ENCODE results near the gene CCDC194. TPM values are rescaled to one million over a fixed set of nuclear protein-coding genes. Genes with fewer than 3 reads are reported as not detected.

Gene CCDC194
- total RNA-seq, 4 donors from 2014 or later, result not detected

DNA sequence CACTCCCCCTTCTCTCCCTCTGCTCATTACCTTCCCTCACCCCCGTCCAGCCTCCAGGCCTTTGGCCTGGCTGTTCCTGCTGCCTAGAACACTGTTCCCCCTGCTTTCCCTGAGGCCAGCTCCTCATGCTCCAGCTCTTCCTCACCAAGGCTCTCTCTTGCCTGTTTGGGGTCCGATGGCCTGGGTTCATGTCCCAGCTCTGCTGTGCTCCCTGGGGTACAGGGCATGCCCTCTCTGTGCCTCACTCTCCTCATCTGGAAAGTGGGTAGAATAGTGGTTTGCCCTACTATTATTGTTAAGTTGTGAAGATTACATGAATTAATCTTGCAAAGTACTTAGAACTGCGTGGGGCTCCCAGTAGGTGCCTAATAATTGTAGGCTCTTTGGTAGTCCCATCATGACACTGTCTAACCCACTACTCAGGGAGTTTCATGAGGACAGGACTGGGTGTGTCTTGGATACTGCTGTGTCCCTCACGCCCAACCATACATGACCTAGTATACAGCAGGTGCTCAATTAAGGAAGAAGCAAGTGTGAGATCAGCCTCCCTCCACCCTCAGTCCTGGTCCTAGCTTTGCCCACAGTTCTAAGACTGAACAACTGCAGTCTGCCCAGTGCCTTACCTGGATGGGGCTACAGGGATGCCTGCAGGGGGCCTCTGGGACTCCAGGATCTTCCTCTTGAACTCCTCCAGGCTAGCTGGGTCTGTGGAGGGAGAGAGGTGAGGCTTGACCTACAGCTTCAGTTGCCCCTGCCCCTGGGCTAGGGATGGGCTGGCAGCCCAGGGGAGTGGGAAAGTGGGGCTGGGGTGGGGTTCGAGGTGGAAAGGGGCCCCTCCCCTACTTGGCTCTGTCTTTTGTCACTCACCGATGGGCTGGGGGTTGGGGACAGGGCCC is 33.8 kb downstream of the CCDC194 start:
- 71 to 80% methylated on average over 6 of the region's 6 CpGs for WGBS, 2 donors
- no peak overlapping the region for H3K4me3 ChIP-seq (ENCODE audit: low read depth, poor library complexity, severe bottlenecking)
- no peak for TF ChIP-seq CTCF (IDR thresholded peaks at IDR 0.05)
- TF ChIP-seq POLR2A (IDR thresholded peaks at IDR 0.05), result no peak
- no peak for DNase-seq (ENCODE audit: low spot score in 2 of 2)
- intact Hi-C loops (cut with DNase I; ENCODE audit: low total_unique reads), result no loop called here

- intact Hi-C loops (cut with DNase I; ENCODE audit: low total_unique reads), result no loop called here
- peak in 1 of 2 donors; percentile 47 for DNase-seq (ENCODE audit: low spot score in 2 of 2)
- TF ChIP-seq POLR2A (IDR thresholded peaks at IDR 0.05) (no peak), CTCF (IDR thresholded peaks at IDR 0.05) (no peak)
- WGBS, 2 donors, result 53 to 69% methylated on average over 5 to 7 of the region's 7 CpGs
- H3K4me3 ChIP-seq (ENCODE audit: low read depth, poor library complexity, severe bottlenecking), result no peak overlapping the region
These were observed 35.6 kb downstream of the CCDC194 start for GRCh38 chr19:17358395-17358794.

DNA sequence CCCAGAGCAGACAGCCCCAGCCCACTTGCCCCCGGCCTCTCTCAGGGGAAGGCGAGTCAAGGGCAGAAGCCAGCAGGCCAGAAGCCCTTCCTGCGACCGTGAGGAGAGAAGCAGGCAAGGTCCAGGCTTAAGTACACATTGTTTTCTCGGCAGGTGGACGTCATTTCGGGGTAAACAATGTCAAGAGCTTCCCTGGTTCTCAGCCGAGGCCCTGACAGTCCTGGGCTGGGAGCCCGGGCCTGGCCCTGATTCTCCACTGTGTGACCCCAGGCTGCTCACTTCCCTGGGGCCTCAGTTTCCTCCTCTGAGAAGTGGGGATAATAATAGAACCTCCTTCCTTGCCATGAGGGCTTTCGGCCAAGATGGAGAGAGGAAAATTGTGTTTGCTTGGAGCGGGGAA is 36.3 kb downstream of the CCDC194 start:
- 85 to 88% methylated on average over 11 of the region's 11 CpGs for WGBS, 2 donors
- H3K4me3 ChIP-seq (ENCODE audit: low read depth, poor library complexity, severe bottlenecking), result no peak overlapping the region
- intact Hi-C loops (cut with DNase I; ENCODE audit: low total_unique reads), result no loop called here
- DNase-seq (ENCODE audit: low spot score in 2 of 2), result no peak
- TF ChIP-seq POLR2A (IDR thresholded peaks at IDR 0.05) (no peak), CTCF (IDR thresholded peaks at IDR 0.05) (no peak)

- no peak for DNase-seq (ENCODE audit: low spot score in 2 of 2)
- no peak for TF ChIP-seq POLR2A (IDR thresholded peaks at IDR 0.05)
- TF ChIP-seq CTCF (IDR thresholded peaks at IDR 0.05), result no peak
- H3K4me3 ChIP-seq (ENCODE audit: low read depth, poor library complexity, severe bottlenecking), result no peak overlapping the region
- intact Hi-C loops (cut with DNase I; ENCODE audit: low total_unique reads), result no loop called here
- WGBS, 2 donors, result 85 to 88% methylated on average over 7 of the region's 7 CpGs
These were observed 36.8 kb downstream of the CCDC194 start for GRCh38 chr19:17357078-17357666.

DNA sequence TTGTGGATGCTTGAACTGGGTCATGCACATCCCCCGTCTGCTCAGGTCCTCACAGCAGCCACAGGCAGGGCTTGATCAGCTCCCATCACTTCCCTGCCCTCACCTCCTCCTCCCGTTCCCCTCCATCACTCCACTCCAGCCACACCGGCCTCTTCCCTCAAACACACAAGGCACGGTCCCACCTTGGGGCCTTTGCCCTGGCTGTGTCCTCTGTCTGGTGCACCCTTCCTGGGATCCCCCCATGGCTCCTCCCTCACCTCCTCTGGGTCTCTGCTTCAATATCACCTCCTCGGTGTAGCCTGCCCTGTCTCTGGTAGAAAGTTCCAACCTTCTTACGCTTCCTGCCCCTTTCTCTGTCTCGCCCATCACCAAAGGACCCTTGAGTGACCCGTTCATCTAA is 40.6 kb downstream of the CCDC194 start:
- 80 to 81% methylated on average over 8 of the region's 8 CpGs for WGBS, 2 donors
- TF ChIP-seq POLR2A (IDR thresholded peaks at IDR 0.05) (no peak), CTCF (IDR thresholded peaks at IDR 0.05) (no peak)
- no peak overlapping the region for H3K4me3 ChIP-seq (ENCODE audit: low read depth, poor library complexity, severe bottlenecking)
- intact Hi-C loops (cut with DNase I; ENCODE audit: low total_unique reads), result no loop called here
- DNase-seq (ENCODE audit: low spot score in 2 of 2), result no peak

All from lower leg skin (tissue), 4 donors.